ENCODE measurements around the gene KCNJ10.

KCNJ10 gene

GRCh38 chr1:159985473-159985872 is 84.5 kb downstream of the KCNJ10 start:
- DNase-seq, result no peak

- no peak for DNase-seq
Measured at GRCh38 chr1:159983681-159984080, 86.3 kb downstream of the KCNJ10 start.

DNA sequence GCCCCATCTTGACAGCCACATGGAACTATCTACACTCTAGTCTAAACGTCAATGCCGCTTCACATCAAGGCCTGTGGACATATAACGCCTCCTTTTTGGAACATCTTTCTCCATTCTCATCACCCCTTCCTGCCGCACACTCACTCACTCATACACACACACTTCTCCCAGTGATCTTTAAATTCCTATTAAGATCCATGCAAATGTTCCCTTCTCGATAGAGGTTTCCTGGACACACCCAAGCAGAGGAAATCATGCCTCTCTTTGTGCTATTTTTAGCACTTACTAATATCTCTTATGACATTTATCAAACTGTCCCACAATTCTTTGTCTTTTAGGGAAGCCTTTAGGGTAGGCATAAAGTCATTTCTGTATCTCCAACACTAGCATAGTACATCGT is 87.7 kb downstream of the KCNJ10 start:
- no peak for DNase-seq

GRCh38 chr1:159981351-159982055 is 88.5 kb downstream of the KCNJ10 start:
- DNase-seq, result no peak

DNA sequence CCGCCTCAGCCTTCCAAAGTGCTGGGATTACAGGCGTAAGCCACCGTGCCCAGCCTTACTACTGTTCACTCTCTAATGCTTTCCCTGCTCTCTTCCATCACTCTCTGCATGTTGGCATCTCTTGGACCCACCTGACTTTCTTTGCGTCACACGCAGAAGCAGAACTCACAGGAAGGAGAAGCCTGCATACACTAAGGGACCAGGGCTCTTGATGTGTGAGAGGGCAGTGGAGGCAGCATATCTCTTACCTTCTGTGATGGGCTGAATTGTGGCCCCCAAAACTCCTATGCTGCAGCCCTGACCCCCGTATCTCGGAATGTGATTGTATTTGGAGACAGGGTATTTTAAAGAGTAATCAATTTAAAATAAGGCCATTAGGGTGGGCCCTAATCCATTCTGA is 89.2 kb downstream of the KCNJ10 start:
- DNase-seq, result no peak

GRCh38 chr1:159980076-159980475 is 89.9 kb downstream of the KCNJ10 start:
- DNase-seq, result no peak

- DNase-seq, result no peak
Measured at GRCh38 chr1:159979257-159979656, 90.7 kb downstream of the KCNJ10 start.

GRCh38 chr1:159978107-159978398 is 91.9 kb downstream of the KCNJ10 start:
- no peak for DNase-seq

DNA sequence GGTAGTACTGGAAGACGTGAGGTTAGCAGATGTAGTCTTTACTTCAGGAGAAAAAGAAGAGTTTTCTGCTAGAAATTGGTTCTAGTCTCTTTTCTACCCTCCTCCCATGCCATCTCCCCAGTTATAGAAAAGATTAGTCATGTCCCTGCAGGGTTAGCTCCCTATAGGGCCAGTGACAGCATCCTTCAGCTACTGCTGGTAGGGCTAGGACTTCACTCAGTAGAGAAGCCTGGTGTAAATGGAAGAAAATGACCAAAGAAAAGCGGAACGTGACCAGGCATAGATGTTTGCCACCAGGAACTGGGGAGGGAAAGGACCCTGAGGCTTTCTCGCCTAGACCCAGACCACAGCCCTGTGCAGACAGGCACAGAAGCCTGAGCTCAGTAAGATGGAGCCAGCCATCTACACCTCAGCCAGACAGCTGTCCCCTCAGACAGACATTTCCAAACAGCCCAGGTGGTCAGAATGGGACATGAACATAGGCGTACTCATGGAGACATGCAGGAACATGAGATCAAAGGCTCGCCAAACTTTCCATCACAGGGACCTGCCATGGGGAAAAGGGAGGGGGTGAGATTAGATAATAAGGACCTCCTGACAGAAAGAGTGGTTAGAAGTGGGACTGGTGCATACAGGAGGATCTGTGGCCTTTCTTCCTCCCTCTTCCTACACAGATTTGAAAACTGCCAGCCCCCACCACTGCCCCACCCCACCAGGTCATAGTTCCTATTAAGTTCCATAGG is 92.4 kb downstream of the KCNJ10 start:
- no peak for DNase-seq

DNA sequence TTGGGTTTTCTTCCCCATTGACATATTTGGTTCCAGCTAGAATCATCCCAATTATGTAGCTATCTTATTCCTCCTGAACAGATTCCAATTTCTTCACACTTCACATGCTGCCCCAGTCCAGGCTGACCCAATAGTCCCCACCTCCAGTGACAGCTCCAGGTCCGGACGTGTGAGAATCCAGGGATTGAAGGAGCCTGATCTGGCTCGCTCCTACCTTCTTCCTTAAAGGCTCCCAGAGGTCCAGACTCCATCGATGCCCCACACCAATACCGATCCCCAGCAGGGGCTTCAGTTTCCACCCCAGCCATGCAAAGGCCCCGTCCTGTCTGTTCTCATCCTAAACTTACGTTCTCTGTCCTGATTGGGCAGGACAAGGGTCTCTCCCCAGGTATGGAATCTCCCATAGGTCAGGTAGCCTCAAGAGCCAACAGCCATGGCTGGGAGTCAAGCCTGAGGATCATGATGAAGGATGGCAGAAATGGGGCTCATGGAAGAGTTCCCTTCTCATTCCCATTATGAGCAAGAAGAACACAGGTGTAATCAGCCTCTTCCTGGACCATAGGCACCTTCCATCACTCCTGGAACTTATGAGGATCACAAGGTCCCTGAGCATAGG is 95.5 kb downstream of the KCNJ10 start:
- no peak for DNase-seq

DNA sequence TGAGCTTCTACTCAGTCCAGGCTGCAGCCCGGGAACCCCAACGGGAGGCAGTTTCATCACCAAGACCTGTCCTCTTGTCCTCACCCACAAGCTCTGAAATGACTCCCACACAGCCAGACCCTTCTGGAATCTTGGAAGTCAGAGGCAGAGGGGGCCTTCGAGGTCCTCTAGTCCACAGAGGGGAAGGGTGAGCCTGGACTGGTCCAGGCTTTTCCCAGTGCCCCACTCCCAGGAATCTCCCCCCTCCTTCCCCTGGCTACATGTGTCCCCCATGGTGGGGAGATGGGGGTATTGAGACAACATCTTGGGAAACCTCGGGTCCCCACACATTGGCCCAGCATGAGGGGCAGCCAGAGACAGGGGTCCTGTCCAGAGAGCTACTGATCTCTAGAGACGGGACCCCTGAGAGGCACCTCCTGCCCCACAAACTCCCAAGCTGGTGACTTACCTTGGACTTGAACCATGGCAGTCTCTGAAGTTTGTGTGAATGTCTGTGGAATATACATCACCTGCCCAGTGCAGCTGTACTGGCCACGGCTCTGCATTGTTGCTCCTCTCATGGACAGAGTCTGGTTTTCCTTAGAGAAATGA is 96.5 kb downstream of the KCNJ10 start:
- DNase-seq, result no peak

DNA sequence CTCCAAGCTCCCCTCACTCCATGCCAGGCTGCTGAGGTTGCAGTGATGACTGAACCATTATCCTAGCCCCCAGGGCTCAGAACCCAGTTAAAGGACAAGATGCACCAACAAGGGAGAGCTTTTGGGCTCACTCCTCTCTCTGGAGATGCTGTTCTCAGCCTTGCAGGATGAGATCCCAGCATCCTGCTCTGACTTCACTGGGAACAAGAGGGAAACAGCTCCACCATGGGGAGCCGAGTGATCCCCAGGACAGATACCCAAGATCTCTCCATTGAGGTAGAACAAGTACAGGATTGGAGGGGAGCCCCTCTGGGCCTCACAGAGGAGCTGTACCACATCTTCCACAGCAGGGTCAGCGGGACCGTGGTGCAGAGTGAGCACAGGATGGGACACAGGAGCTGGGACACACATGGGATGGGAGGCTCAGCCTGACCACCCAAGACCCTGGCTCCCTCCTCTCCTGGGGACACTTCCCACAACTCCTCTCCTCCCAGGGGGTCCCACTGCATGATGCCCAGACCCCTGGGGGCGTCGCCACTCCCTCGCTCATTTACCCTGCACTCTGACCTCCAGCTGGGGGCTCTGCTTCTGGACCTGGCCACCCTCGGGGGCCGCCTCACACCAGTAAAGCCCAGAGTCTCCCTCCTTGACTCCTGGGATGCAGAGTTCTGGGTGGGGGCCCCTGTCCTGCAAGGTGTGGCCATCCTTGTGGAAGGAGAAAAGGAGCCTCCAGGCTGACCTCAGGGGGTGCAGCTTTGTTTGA is 97.3 kb downstream of the KCNJ10 start:
- DNase-seq, result no peak

DNA sequence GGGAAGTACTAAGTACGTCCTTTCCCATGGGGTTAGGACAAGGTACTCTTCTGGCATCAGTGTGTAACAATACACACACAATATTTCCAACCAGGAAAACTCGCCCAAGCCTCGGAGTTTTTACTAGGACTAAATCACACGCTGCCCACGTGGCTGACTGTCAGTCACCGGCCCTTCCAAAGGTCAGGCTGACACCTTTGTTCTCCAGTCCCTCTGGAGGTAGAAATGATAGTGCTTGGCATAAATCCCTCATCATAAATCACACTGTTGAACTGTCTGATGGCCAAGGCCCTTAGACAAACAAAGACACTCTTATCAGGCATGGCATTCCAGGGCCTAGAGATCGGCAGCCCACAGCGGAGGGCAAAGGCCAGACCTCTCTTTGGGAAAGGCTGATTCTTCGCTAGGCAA is 99.0 kb downstream of the KCNJ10 start:
- DNase-seq, result no peak

DNA sequence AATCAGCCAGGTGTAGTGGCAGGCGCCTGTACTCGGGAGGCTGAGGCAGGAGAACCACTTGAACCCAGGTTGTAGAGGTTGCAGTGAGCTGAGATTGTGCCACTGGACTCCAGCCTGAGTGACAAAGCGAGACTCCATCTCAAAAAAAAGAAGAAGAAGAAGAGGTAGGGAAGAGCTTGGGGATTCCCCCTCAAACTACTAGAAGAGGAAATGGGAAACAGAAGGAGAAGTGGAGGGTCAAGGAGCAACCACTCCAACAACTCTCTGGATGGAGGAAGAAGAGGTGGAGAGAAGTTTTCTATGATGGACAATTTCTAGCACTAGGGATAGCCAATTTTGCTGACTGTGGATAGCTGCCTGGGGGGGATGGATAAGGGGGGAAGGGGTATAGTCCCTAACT is 101.1 kb downstream of the KCNJ10 start:
- DNase-seq, result no peak

GRCh38 chr1:159965263-159965662 is 104.7 kb downstream of the KCNJ10 start:
- no peak for DNase-seq

- DNase-seq, result no peak
Measured at GRCh38 chr1:159964144-159964543, 105.8 kb downstream of the KCNJ10 start.

DNA sequence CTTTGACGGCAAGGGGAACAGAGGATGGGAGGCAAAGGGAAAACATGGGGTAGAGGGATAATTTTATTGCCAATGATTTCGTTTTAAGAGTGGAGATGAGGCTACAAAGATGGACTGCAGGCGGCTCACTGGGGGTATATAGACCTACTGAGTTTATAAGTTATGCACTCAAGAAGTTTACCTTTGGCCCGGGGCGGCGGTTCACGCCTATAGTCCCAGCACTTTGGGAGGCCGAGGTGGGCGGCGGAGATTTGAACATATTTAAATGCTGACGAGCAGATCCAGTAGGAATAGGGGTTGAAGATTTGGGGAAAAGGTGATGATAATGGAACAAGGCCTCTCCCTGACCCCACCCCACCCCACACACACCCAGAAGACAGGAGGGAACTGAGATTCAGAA is 107.8 kb downstream of the KCNJ10 start:
- DNase-seq, result no peak

- no peak for DNase-seq
Measured at GRCh38 chr1:159961636-159962035, 108.3 kb downstream of the KCNJ10 start.

DNA sequence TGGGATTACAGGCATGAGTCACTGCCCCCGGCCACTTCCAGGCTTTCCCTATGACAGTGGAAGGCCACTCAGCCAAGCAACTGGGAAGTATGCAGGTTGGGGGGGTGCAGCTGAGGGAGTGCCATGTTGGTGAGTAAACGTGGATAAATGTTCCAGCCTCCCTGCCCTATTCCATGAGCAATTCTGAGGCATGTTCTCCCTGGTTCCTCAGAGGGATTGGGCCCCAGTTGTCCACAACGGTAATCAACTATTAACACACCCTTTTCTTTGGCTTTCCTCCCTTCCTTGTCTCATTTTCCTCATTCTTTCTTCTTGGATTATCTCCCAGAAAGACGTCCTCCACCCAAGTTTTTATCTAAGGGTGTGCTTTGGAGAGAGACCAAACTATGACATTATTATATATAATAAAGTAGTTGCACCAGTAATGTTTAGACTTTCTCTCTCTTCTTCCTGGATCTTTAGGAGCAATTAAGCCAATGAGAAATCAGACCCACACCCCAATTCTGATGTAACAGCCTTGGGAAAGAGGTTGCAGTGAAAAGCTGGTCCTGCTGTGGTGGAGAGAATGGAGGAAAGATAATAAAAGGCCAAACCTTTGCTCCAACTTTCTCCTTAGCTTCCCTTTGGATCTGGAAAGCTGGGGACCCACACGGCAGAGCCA is 109.1 kb downstream of the KCNJ10 start:
- DNase-seq, result no peak

DNA sequence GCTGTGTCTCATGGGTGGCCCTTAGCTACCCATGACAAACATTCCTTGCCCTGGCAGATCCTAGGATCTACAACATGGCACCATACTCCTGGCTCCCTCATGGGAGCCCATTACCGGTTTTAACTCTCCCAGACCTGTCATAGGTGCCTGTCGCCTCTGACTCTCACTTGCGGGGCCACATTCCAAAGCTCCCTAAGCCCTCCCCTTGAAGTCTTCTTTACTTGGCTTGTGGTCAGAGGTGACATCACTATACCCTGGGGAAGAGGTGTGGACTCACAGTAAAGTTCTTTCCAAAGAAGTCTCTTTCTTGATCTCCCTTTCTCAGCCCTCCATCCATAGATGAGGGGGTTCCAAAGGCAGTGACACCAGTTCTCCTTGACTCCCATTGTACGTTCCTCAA is 110.5 kb downstream of the KCNJ10 start:
- DNase-seq, result no peak

DNA sequence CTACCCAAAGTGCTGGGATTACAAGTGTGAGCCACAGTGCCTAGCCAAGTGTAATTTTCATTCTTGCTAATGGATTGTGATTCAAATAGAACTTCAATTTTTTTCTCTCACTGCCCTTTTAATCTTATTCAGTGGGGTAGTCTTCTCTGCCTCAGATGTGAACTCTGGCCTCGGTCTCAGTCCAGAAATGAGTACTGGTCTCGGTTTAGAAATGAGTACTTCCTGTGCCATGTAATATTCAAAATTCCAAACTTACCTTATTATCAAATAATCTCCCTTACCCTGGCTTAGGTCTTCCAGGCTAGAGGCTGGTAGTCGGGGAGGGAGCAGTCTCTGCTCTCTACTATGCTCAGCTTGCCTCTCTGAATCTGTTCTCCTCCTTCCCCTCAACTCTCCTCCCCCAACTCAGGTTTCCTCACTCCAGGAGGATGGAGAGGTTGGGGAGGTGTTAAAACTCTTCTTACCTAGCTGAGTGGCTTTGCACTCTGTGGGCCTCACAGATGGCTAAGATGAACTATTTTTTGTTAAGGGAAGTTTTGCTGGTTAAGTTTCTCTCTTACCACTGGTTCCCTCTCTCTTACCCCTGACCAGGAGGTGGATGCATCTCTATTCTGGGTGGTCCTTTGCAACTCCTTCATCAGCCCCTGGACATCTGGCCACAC is 111.1 kb downstream of the KCNJ10 start:
- DNase-seq, result no peak

- DNase-seq, result no peak
Measured at GRCh38 chr1:159957824-159958268, 112.1 kb downstream of the KCNJ10 start.
